Astrocyte of the spinal cord (primary cell): Measurements from ENCODE around the gene IQCK.

Experiments
- DNase-seq: peaks from one replicate; pipeline ENCODE4 v3.0.0; 2011; ENCODE audit warnings: low read depth, low spot score
- H3K4me3 ChIP-seq: 2 replicates; pipeline ENCODE4 v1.5.1; 2011; ENCODE audit warnings: low read depth, mild to moderate bottlenecking, low read length, moderate library complexity
- in situ Hi-C: cut with HindIII; loops from 2 replicates; pipeline ENCODE4 v1.10.0; 2017; ENCODE audit warnings: low sequenced_read_pairs
- TF ChIP-seq, protein P1 (sequence below): IDR thresholded peaks from 2 replicates; pipeline ENCODE4 v1.5.1; 2012; ENCODE audit warnings: low read depth, mild to moderate bottlenecking, low read length, inconsistent platforms

IQCK gene

DNA sequence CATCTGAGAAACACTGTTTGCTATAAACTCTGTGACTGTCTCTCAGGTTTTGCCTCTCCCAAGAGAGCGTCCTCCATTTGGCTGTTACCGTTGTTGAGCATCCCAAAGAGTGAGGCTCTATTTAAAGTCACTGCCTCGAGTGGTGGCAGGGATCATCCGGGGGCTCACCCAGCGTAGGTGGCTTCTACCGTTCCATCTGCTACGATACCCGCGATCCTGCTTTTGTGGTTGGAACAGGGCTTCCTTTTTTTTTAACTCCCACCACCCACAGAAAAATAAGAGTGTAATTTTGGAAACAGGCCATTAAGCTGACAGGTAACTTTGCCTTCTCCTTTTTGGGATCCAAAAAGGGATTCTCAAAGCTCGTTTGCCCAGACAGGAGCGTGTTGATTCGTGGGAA, 36.4 kb upstream of the IQCK start:
- in situ Hi-C loops, result no loop called here
- no peak for DNase-seq
- TF ChIP-seq, protein P1, sequence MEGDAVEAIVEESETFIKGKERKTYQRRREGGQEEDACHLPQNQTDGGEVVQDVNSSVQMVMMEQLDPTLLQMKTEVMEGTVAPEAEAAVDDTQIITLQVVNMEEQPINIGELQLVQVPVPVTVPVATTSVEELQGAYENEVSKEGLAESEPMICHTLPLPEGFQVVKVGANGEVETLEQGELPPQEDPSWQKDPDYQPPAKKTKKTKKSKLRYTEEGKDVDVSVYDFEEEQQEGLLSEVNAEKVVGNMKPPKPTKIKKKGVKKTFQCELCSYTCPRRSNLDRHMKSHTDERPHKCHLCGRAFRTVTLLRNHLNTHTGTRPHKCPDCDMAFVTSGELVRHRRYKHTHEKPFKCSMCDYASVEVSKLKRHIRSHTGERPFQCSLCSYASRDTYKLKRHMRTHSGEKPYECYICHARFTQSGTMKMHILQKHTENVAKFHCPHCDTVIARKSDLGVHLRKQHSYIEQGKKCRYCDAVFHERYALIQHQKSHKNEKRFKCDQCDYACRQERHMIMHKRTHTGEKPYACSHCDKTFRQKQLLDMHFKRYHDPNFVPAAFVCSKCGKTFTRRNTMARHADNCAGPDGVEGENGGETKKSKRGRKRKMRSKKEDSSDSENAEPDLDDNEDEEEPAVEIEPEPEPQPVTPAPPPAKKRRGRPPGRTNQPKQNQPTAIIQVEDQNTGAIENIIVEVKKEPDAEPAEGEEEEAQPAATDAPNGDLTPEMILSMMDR, result no peak
- no peak overlapping the region for H3K4me3 ChIP-seq

DNA sequence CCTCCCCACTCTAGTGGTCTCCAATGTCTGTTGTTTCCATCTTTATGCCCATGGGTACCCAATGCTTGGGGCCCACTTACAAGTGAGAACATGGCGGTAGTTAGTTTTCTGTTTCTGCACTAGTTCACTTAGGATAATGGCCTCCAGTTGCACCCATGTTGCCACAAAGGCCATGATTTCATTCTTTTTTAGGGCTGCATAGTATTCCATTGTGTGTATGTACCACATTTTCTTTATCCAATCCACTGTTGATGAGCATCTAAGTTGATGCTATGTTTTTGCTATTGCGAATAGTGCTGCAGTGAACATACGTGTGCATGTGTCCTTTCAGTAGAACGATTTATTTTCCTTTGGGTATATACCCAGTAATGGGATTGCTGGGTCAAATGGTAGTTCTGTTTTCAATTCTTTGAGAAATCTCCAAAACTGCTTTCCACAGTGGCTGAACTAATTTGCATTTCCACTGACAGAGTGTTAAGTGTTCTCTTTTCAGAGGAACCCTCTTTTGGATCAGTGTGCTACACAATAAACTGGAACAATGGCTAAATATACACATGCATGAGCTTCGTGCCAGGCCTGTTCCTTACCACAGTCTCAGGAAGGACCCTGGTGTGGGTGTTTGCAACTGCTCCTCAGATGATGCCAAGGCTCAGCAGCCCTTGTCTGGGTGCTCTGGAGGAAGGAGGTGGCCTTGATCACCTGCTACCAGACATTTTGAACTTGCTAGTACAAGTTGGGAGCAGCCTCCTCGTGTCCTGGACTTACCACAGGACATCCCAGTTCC, 34.4 kb upstream of the IQCK start:
- in situ Hi-C loops, result no loop called here
- TF ChIP-seq, protein P1, result no peak
- no peak for DNase-seq
- H3K4me3 ChIP-seq, result no peak overlapping the region

DNA sequence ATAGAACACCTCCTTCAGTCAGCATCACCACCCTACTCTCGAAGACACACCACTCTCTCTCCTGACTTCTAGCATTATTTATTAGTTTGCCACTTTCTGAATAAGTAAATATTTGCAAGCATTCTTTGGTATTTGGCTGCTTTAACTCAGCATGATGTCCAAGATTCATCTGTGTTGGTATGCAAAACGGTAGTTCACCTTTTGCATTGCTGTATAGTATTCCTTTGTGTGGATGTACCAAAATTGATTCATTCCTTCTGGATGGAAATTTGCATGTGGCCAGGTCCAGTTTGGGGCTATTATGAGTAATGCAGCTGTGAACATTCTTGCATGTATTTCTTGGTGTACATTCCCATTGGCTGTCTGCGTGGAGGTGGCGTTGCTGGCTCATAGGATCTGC, 32.9 kb upstream of the IQCK start:
- no peak for DNase-seq
- in situ Hi-C loops, result no loop called here
- TF ChIP-seq, protein P1, result no peak
- H3K4me3 ChIP-seq, result no peak overlapping the region

DNA sequence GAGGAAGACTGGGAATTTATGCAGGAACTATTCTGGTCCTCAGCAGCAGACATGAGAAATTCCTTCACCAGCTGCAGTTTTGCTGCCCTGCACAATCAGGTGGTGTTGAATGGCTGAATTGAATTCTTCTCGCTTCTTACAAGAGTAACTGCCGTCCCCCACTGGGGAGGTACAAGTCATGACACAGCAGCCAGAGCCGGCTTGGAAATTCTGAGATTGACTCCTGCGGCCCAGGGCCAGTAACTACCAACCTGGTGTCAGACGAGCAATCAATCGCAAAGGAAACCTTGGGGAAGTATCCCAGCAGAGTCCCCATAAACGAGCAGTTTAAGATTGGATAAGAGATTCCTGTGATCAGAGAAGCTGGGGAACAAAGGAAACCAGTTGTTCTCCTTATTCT, 30.8 kb upstream of the IQCK start:
- in situ Hi-C loops, result no loop called here
- no peak for DNase-seq
- TF ChIP-seq, protein P1, result no peak
- no peak overlapping the region for H3K4me3 ChIP-seq

DNA sequence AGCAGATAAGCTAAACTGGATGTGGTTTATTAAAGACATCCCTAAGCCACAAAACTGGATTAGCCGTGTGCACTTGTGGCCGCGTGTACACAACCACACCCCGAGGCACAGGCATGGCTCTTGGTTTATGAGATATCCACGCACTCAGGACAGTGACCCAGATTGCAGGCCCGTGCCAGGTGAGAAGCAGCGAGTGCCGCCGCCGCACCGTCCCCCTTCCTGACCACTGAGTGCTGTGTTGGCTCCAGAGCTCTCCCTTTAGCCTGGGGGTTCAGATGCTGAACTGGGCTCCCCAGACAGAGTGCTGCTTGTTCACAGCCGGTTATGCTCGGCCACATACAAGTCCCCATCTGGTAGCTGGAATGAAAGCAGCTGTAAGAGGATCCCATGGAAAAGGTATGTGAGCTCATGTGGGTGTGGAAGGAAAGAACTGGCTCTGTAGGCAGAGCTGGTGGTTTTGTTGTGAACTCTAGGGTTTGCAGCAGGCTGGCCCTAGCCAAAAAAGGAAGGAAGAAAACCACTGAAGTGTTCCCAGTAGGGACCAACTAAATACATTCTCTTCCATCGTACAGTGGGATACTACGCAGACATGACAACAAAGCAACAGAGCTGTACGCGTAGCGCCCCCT, 29.6 kb upstream of the IQCK start:
- H3K4me3 ChIP-seq, result no peak overlapping the region
- TF ChIP-seq, protein P1, result no peak
- in situ Hi-C loops, result no loop called here
- DNase-seq, result no peak

DNA sequence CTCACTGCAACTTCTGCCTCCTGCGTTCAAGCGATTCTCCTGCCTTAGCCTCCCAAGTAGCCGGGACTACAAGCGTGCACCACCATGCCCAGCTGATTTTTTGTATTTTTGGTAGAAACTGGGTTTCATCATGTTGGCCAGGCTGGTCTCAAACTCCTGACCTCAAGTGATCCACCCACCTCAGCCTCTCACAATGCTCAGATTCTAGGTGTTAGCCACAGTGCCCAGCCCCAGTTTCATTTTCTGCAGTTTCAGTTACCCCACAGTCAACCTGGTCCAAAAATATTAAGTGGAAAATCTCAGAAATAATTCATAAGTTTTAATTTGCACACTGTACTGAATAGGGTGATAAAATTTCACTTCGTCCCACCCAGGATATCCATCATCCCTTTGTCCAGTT, 28.7 kb upstream of the IQCK start:
- TF ChIP-seq, protein P1, result no peak
- no peak overlapping the region for H3K4me3 ChIP-seq
- no peak for DNase-seq
- in situ Hi-C loops, result no loop called here
